Fibroblast of lung (primary cell): ENCODE data around the gene KRABD2.

Experiments
- EZH2 ChIP-seq: IDR thresholded peaks from 2 replicates; pipeline ENCODE4 v1.5.1; 2012; ENCODE audit warnings: low read length, control low read depth, mild to moderate bottlenecking; ENCODE audit errors: missing control alignments
- TF ChIP-seq, protein P1 (sequence below), 2 donors: IDR thresholded peaks in 1 of 2; conservative IDR thresholded peaks in 1 of 2; 1 replicate in 1 of 2; 2 replicates in 1 of 2; pipeline ENCODE4 v1.5.1; 2011 to 2012; ENCODE audit warnings: low read length in 2 of 2, control low read depth in 1 of 2, inconsistent platforms in 1 of 2, low read depth in 1 of 2, mild to moderate bottlenecking in 1 of 2

DNA sequence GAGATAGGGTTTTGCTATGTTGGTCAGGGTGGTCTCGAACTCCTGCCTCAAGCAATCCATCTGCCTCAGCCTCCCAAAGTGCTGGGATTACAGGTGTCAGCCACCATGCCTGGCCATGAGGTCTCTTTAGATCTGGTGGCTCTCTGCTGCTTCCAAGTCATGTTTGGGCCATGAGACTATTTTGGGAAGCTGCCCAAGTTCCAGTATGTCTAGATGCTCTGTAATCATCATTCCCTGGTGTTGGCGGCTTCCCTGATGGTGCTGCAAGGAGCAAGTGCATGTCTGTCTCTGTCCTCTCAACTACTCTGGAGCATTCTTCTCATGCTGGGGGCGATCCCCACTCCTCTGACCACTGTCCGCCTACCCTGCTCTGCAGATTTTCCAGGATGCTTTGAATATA is 43.2 kb downstream of the KRABD2 start:
- TF ChIP-seq, protein P1, sequence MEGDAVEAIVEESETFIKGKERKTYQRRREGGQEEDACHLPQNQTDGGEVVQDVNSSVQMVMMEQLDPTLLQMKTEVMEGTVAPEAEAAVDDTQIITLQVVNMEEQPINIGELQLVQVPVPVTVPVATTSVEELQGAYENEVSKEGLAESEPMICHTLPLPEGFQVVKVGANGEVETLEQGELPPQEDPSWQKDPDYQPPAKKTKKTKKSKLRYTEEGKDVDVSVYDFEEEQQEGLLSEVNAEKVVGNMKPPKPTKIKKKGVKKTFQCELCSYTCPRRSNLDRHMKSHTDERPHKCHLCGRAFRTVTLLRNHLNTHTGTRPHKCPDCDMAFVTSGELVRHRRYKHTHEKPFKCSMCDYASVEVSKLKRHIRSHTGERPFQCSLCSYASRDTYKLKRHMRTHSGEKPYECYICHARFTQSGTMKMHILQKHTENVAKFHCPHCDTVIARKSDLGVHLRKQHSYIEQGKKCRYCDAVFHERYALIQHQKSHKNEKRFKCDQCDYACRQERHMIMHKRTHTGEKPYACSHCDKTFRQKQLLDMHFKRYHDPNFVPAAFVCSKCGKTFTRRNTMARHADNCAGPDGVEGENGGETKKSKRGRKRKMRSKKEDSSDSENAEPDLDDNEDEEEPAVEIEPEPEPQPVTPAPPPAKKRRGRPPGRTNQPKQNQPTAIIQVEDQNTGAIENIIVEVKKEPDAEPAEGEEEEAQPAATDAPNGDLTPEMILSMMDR (conservative IDR thresholded peaks at IDR 0.05 in 1 of 2, IDR thresholded peaks at IDR 0.05 in 1 of 2; ENCODE audit: low read depth in 1 of 2, low read length in 2 of 2), result no peak
- no peak for TF ChIP-seq EZH2
